Umbilical cord (tissue), 2 donors: Measurements from ENCODE around the gene PSMB3. TPM values are rescaled to one million over a fixed set of nuclear protein-coding genes. Genes with fewer than 3 reads are reported as not detected.

Source experiments
- DNase-seq: peaks from one replicate; pipeline ENCODE4 v3.0.0-alpha.2; 2015; ENCODE audit warnings: low spot score
- total RNA-seq: library from RNA; depleted of rRNA; stranded (reverse); fragments of >200 nt; gene quantifications from one replicate; pipeline ENCODE4 v1.2.3, GENCODE V29; 2014; ENCODE audit warnings: low replicate concordance; ENCODE audit not compliant: insufficient read depth

The PSMB3 gene
- total RNA-seq, 1 donor from 2014 or later: 97.7 TPM

- DNase-seq: no peak
Observed at GRCh38 chr17:38733982-38734973, 18.3 kb upstream of the PSMB3 start.

GRCh38 chr17:38735161-38735997 lies 17.2 kb upstream of the PSMB3 start:
- no peak for DNase-seq

GRCh38 chr17:38738007-38738662 lies 14.4 kb upstream of the PSMB3 start:
- DNase-seq: no peak

- DNase-seq: no peak
Observed at GRCh38 chr17:38738686-38739085, 13.9 kb upstream of the PSMB3 start.

- DNase-seq: no peak
Observed at GRCh38 chr17:38739305-38739704, 13.2 kb upstream of the PSMB3 start.

GRCh38 chr17:38740044-38740443 lies 12.5 kb upstream of the PSMB3 start:
- DNase-seq: no peak

- DNase-seq: no peak
Observed at GRCh38 chr17:38740806-38741205, 11.7 kb upstream of the PSMB3 start.

GRCh38 chr17:38741461-38741860 lies 11.1 kb upstream of the PSMB3 start:
- DNase-seq: no peak

- DNase-seq: peak; percentile 73
Observed at GRCh38 chr17:38741921-38742410, 10.6 kb upstream of the PSMB3 start.

GRCh38 chr17:38742411-38743308 lies 9.9 kb upstream of the PSMB3 start:
- DNase-seq: peak; percentile 97

- peak; percentile 31 for DNase-seq
Observed at GRCh38 chr17:38743556-38744171, 8.9 kb upstream of the PSMB3 start.

GRCh38 chr17:38745545-38745944 lies 7.0 kb upstream of the PSMB3 start:
- DNase-seq: no peak

- DNase-seq: no peak
Observed at GRCh38 chr17:38746004-38746848, 6.3 kb upstream of the PSMB3 start.

- no peak for DNase-seq
Observed at GRCh38 chr17:38746849-38747462, 5.6 kb upstream of the PSMB3 start.

- DNase-seq: peak; percentile 53
Observed at GRCh38 chr17:38747463-38748148, 4.9 kb upstream of the PSMB3 start.

GRCh38 chr17:38748149-38748891 lies 4.2 kb upstream of the PSMB3 start, which contains the start of gene PCGF2:
PCGF2 (minus strand) TSS chr17:38748336; CDS start chr17:38740402, 7,934 bp downstream.
- DNase-seq: peak; percentile 95

GRCh38 chr17:38748892-38749222 lies 3.7 kb upstream of the PSMB3 start:
- no peak for DNase-seq
